Fibroblast of lung (primary cell): Measurements from ENCODE around the gene NOVA2.

Experiments used
- EZH2 ChIP-seq: IDR thresholded peaks from 2 replicates; pipeline ENCODE4 v1.5.1; 2012; ENCODE audit warnings: low read length, control low read depth, mild to moderate bottlenecking; ENCODE audit errors: missing control alignments
- TF ChIP-seq, protein P1 (sequence below), 2 donors: IDR thresholded peaks in 1 of 2; conservative IDR thresholded peaks in 1 of 2; 1 replicate in 1 of 2; 2 replicates in 1 of 2; pipeline ENCODE4 v1.5.1; 2011 to 2012; ENCODE audit warnings: low read length in 2 of 2, control low read depth in 1 of 2, inconsistent platforms in 1 of 2, low read depth in 1 of 2, mild to moderate bottlenecking in 1 of 2

DNA sequence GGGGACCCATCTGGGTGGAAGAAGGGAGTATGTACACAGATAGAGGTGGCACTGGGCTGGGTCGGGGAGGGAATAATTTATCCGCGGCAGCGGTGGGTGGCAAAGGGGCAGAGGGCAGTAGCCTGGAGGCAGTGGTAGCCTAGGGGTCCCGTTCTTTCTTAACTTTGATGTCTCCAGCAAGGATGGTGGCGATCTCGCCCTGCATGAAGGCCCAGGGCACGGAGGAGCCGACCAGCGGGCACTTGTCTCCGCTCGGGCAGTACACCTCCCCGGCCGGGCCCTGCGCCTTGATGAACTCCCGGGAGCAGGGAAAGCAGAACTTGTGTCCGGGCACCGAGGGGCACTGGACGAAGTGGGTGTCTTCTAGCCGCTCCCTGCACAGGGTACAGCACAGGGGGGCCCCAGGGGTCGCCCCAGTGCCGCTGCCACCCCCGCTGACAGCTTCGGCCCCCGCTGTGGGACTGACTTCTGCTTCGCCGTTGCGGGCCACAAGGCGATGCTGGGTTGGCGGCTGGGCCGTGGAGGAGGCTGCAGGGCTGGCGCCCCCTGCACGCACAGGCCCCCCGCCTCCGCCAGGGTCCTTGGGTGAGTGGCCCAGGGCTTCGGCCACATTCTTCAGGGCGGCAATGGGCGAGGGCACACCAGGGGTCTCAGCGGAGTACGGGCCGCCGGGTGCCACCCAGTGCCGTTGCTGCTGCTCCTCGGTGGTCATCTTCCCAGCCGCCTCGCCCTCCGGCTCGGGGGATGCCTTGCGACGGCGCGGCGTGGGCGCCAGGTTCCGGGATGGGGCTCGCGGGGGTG lies 89.6 kb downstream of the NOVA2 start:
- TF ChIP-seq EZH2: no peak
- TF ChIP-seq, protein P1, sequence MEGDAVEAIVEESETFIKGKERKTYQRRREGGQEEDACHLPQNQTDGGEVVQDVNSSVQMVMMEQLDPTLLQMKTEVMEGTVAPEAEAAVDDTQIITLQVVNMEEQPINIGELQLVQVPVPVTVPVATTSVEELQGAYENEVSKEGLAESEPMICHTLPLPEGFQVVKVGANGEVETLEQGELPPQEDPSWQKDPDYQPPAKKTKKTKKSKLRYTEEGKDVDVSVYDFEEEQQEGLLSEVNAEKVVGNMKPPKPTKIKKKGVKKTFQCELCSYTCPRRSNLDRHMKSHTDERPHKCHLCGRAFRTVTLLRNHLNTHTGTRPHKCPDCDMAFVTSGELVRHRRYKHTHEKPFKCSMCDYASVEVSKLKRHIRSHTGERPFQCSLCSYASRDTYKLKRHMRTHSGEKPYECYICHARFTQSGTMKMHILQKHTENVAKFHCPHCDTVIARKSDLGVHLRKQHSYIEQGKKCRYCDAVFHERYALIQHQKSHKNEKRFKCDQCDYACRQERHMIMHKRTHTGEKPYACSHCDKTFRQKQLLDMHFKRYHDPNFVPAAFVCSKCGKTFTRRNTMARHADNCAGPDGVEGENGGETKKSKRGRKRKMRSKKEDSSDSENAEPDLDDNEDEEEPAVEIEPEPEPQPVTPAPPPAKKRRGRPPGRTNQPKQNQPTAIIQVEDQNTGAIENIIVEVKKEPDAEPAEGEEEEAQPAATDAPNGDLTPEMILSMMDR (conservative IDR thresholded peaks at IDR 0.05 in 1 of 2, IDR thresholded peaks at IDR 0.05 in 1 of 2; ENCODE audit: low read depth in 1 of 2, low read length in 2 of 2): no peak
